ENCODE data around the gene FOXO6. TPM values are rescaled to one million over a fixed set of nuclear protein-coding genes. Genes with fewer than 3 reads are reported as not detected.

Gene FOXO6
- total RNA-seq, 1 donor from 2014 or later, result 0.11 TPM

DNA sequence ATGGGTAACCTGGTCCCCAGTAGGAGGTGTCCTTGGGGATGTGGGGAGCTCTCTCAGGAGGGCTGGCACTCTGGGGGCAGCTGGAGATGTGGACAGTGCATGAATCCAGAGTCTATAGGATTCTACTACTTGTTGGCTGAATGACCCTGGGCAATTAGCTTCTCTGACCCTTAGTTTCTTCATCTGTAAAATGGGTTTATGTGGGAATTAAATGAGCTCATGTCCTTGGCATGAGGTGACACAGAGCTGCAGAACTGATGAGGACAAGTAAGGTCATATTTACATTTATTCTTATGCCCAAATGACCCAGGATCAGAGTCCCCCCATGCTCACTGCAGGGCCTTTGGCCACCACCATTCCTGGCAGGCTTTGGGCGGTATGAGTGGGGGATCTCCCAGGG lies 29.3 kb downstream of the FOXO6 start:
- no peaks in the 10 kb centered on the region for H3K36me3 Mint-ChIP-seq (ENCODE audit: low read depth)
- no peaks in the 10 kb centered on the region for H3K9me3 Mint-ChIP-seq
- H3K4me1 Mint-ChIP-seq (ENCODE audit: low read depth), result no peaks in the 10 kb centered on the region
- no peak overlapping the region for H3K4me3 Mint-ChIP-seq (ENCODE audit: low read depth)
- H3K27me3 Mint-ChIP-seq (ENCODE audit: low read depth), result peaks cover 30% of the 10 kb centered on the region
- no peak for DNase-seq (ENCODE audit: low spot score)
- H3K27ac Mint-ChIP-seq, result no peak overlapping the region
- intact Hi-C loops (cut with micrococcal nuclease), result no loop called here

DNA sequence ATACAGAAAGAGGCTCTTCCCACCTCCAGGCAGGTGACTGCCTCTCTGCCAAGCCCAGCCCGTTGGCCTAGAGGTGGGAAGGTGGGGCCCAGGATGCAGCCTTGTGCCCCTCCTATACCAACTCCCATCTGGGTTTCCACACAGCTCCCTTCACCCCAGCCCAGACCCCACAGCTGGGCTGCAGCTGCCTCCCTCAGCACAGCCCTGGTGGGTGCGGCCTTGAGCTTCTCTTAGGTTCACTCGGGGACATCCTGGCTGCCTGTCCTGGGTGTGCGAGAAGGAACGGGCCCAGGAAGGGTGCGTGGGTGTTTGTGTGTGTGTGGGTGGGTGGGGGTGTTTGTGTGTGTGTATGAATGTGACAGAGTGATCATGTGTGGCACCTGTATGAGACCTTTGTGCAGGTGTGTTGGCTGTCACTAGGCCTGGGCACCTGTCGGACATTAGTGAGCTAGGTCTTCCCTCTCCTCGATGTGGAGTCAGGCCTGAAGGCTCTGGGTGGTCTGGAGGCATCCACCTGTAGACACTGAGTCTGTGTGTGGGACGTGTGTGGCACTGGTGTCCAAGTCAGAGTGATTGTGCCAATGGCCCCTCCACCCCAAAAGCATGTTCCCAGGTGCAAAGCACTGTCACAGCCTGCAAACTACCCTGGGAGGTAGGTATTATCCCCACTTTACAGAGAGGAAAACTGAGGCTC lies 30.7 kb downstream of the FOXO6 start:
- peaks cover 30% of the 10 kb centered on the region for H3K27me3 Mint-ChIP-seq (ENCODE audit: low read depth)
- intact Hi-C loops (cut with micrococcal nuclease), result no loop called here
- no peak overlapping the region for H3K27ac Mint-ChIP-seq
- no peak overlapping the region for H3K4me3 Mint-ChIP-seq (ENCODE audit: low read depth)
- H3K36me3 Mint-ChIP-seq (ENCODE audit: low read depth), result no peaks in the 10 kb centered on the region
- H3K9me3 Mint-ChIP-seq, result no peaks in the 10 kb centered on the region
- H3K4me1 Mint-ChIP-seq (ENCODE audit: low read depth), result no peaks in the 10 kb centered on the region
- no peak for DNase-seq (ENCODE audit: low spot score)

DNA sequence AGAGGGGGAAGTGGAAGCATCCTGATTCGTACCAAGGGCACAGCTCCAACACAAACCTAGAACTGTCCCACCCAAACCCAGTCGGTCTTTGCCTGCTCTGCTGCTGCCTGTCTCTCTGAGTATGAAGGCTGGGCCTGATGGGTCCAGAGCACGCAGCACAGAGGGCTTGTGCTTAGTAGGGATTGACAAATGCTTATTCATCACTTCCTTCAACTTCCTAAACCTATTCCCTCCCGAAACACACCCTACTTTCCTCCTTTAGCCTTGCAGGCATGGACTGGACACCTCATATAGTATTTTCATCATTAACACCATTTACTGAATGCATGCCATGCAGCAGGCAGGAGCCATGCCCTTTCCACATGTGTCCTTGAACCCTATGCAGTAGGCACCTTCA lies 31.3 kb downstream of the FOXO6 start:
- H3K4me3 Mint-ChIP-seq (ENCODE audit: low read depth), result no peak overlapping the region
- no peak overlapping the region for H3K27ac Mint-ChIP-seq
- no peak for DNase-seq (ENCODE audit: low spot score)
- H3K4me1 Mint-ChIP-seq (ENCODE audit: low read depth), result no peaks in the 10 kb centered on the region
- H3K27me3 Mint-ChIP-seq (ENCODE audit: low read depth), result peaks cover 27% of the 10 kb centered on the region
- no peaks in the 10 kb centered on the region for H3K9me3 Mint-ChIP-seq
- intact Hi-C loops (cut with micrococcal nuclease), result no loop called here
- no peaks in the 10 kb centered on the region for H3K36me3 Mint-ChIP-seq (ENCODE audit: low read depth)

DNA sequence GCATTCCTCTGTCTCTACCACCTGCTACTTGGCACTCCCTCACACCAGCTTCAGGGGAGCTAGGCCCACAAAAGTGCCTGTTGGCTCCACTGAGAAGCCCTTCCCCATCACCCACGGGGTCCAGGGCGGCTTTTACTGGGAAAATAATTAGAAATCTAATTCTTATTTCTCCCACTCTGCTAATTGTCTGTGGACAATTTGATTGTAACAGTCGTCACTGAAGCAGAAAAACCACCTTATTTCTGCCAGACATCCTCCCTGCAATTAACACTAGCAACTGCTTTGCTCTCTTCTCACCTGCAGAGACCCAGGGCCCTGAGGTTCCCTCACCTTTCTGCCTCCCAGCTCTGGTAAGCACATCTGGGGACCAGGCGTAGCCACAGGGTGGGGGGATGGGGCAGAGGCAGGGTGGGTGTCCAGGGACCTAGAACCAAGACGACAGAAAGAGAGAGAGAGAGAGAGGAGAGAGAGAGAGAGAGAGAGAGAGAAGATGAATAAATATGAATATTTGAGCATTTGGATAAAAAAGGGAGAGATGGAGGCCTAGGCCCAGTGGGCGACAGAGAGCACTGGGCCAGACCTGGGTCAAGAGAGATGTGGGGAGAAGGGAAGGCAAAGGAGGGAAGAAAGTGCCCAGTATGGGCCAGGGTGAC lies 32.6 kb downstream of the FOXO6 start:
- Mint-ChIP-seq H3K36me3 (ENCODE audit: low read depth) (no peaks in the 10 kb centered on the region), H3K27ac (no peak overlapping the region), H3K9me3 (no peaks in the 10 kb centered on the region), H3K27me3 (ENCODE audit: low read depth) (peaks cover 24% of the 10 kb centered on the region), H3K4me3 (ENCODE audit: low read depth) (no peak overlapping the region), H3K4me1 (ENCODE audit: low read depth) (no peaks in the 10 kb centered on the region)
- DNase-seq (ENCODE audit: low spot score), result no peak
- intact Hi-C loops (cut with micrococcal nuclease), result no loop called here

DNA sequence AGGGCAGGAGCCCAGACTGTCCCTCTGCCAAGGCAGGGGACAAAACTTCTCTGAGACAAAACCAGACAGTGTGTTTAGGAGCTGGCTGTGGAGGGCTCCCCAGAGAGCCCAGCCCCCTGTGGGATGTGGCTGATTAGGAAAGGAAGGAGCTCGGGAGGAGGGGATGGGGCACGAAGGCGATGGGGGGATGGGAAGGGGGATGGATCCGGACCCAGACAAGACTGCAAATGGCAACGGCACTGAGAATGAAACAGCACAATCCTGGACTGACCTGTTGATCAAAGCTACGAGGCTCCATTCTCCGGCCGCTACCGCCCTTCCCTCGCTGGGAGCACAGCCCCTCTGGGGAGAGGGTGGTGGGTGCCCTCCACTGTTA lies 33.1 kb downstream of the FOXO6 start:
- H3K4me3 Mint-ChIP-seq (ENCODE audit: low read depth), result no peak overlapping the region
- no peaks in the 10 kb centered on the region for H3K36me3 Mint-ChIP-seq (ENCODE audit: low read depth)
- intact Hi-C loops (cut with micrococcal nuclease), result no loop called here
- H3K27ac Mint-ChIP-seq, result no peak overlapping the region
- H3K9me3 Mint-ChIP-seq, result no peaks in the 10 kb centered on the region
- no peaks in the 10 kb centered on the region for H3K4me1 Mint-ChIP-seq (ENCODE audit: low read depth)
- no peak for DNase-seq (ENCODE audit: low spot score)
- peaks cover 24% of the 10 kb centered on the region for H3K27me3 Mint-ChIP-seq (ENCODE audit: low read depth)

DNA sequence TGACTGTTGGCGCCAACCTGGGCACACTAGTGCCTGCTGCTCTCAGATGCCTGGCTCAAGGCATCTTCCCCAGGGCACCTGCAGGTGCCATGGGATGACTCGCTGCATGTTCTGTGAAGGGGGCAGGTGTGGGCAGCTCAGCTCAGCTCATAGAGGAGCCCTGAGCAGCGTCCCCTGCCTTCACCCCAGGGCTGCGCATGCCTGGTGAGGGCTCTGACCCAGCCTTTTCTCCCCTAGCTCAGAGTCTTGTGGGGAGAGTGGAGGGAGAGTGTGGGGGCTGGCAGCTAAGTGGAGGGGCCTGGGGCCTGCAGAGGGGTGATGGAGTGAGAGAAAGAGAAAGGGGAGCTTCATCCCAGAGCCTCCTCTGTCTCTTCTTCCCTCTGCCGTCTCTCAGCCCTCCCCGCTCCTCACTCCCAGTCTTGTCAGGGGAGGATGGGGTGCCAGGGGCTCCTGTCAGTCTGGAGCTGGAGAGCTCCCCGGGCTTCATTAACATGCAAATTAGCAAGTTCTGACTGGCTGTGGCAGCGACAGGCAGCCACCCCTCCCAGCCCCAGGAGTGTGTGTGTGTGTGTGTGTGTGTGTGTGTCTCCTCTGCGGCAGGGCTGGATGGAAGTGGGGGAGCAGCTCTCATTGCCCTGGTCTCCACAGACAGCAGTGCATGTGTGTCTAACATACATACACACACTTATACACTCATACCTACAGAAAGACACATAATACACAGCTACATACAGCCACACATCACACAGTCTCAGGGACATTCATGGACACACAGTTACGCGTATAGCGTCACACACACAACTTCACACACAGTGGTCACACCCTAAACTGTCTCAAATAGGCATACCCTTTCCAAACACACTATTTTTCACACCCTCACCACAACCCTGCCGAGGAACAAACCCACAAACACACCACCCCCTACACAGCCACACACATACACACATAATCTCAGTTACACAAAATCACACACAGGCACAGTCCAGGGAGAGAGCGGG lies 34.0 kb downstream of the FOXO6 start:
- intact Hi-C loops (cut with micrococcal nuclease), result no loop called here
- Mint-ChIP-seq H3K4me1 (ENCODE audit: low read depth) (no peaks in the 10 kb centered on the region), H3K36me3 (ENCODE audit: low read depth) (no peaks in the 10 kb centered on the region), H3K27me3 (ENCODE audit: low read depth) (peaks cover 21% of the 10 kb centered on the region), H3K9me3 (no peaks in the 10 kb centered on the region), H3K4me3 (ENCODE audit: low read depth) (no peak overlapping the region), H3K27ac (no peak overlapping the region)
- DNase-seq (ENCODE audit: low spot score), result no peak

DNA sequence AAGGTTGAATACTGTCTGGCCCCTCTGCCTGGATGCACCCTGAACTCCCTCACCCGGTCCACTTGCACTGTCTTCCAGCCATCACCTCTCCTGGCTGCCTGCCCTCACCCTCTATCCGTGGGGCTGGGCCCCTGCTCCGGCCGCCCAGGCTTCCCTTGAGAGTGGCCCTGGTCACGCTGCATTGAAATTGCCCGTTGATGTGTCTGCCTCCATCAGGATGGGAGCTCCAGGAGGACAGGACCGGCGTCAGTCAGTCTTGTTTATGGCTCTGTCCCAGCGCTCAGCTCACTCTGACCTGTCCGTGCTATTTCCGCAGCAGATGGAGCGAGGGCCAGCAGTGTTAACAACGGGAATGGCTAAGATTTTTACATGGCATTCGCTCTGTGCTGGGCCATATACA lies 34.9 kb downstream of the FOXO6 start:
- DNase-seq (ENCODE audit: low spot score), result no peak
- no peaks in the 10 kb centered on the region for H3K9me3 Mint-ChIP-seq

DNA sequence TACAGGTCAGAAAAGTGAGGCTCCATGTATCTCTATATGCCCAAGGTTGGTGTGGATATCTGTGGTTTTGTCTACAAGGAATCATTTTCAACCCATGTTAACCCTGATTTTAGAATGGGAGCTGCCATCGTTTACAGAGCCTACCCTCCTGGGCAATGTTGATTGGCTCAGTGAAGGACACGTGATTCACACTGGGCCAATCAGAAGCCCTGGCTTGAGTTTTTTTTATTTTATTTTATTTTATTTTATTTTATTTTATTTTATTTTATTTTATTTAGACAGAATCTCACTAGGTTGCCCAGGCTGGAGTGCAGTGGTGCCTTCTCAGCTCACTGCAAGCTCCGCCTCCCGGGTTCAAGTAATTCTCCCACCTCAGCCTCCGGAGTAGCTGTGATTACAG lies 35.8 kb downstream of the FOXO6 start:
- intact Hi-C loops (cut with micrococcal nuclease), result no loop called here
- no peak overlapping the region for H3K4me3 Mint-ChIP-seq (ENCODE audit: low read depth)
- peaks cover 21% of the 10 kb centered on the region for H3K27me3 Mint-ChIP-seq (ENCODE audit: low read depth)
- H3K36me3 Mint-ChIP-seq (ENCODE audit: low read depth), result no peaks in the 10 kb centered on the region
- no peak for DNase-seq (ENCODE audit: low spot score)
- no peak overlapping the region for H3K27ac Mint-ChIP-seq
- H3K9me3 Mint-ChIP-seq, result no peaks in the 10 kb centered on the region
- no peaks in the 10 kb centered on the region for H3K4me1 Mint-ChIP-seq (ENCODE audit: low read depth)

More for the DNA sequence above, 34.9 kb downstream of the FOXO6 start:
- H3K36me3 Mint-ChIP-seq (ENCODE audit: low read depth), result no peaks in the 10 kb centered on the region
- no peak overlapping the region for H3K27ac Mint-ChIP-seq
- no peaks in the 10 kb centered on the region for H3K4me1 Mint-ChIP-seq (ENCODE audit: low read depth)
- no peak overlapping the region for H3K4me3 Mint-ChIP-seq (ENCODE audit: low read depth)
- intact Hi-C loops (cut with micrococcal nuclease), result no loop called here
- H3K27me3 Mint-ChIP-seq (ENCODE audit: low read depth), result peaks cover 21% of the 10 kb centered on the region

DNA sequence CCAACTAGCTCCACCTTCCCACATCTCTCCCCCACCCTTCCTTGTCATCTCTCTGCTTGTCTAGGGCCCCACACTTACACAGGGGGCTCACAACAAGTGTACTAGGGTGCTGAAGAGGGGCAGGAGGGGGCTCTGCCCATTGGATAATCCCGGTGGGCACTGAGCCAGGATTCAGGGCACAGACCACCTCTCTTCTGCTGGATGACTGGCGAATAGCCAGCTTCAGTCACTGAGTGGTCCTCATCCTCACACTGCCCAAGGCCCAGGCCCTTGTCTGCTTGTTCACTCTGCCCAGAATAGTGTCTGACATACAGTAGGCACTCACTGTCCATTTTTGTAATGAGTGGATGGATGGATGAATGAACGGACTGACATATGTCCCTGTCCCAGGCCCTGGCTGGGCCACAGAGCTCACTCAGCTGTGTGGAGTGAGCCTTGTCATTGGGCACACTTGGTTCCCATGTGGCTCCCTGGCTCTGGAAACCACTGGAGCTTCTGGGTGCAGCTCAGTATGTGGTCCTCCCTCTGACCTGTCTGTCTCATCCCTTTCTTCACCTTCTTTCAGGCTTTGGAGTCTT lies 36.6 kb downstream of the FOXO6 start:
- Mint-ChIP-seq H3K27ac (no peak overlapping the region), H3K4me1 (ENCODE audit: low read depth) (no peaks in the 10 kb centered on the region), H3K4me3 (ENCODE audit: low read depth) (no peak overlapping the region), H3K9me3 (no peaks in the 10 kb centered on the region), H3K36me3 (ENCODE audit: low read depth) (no peaks in the 10 kb centered on the region), H3K27me3 (ENCODE audit: low read depth) (peaks cover 24% of the 10 kb centered on the region)
- no peak for DNase-seq (ENCODE audit: low spot score)
- intact Hi-C loops (cut with micrococcal nuclease), result no loop called here

DNA sequence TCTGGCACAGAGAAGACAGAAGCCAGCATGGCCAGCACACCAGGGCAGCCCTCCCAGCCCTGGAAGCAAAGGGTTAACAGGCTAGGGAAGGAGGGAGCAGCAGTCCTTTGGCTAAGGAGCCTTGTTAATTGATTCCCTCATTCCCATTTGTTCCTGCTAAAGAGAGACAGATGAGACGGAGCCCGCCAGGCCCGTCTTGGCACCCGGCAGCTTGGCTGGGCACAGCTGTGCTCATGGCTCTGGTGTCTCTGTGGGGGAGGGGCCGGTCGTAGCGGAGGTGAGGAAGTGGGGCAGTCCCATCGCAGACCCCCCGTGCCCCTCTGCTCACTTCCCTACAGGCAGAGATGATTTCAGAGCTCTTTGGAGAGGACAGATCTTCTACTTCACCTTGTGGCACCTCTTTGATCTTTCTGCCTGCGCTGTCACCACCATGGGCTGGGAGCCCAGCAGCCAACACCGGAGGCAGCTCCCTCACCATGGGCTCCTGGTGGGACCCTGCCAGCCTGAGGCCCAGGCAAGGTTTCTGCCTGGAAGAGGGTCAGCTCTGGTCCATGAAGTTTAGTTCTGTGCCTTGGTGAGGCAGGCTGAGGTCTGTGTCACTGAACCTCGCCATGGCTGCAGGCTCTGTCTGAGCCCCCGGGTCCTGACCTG lies 38.0 kb downstream of the FOXO6 start:
- intact Hi-C loops (cut with micrococcal nuclease), result no loop called here
- no peak for DNase-seq (ENCODE audit: low spot score)
- no peaks in the 10 kb centered on the region for H3K36me3 Mint-ChIP-seq (ENCODE audit: low read depth)
- no peaks in the 10 kb centered on the region for H3K4me1 Mint-ChIP-seq (ENCODE audit: low read depth)
- H3K27ac Mint-ChIP-seq, result no peak overlapping the region
- H3K4me3 Mint-ChIP-seq (ENCODE audit: low read depth), result no peak overlapping the region
- peaks cover 26% of the 10 kb centered on the region for H3K27me3 Mint-ChIP-seq (ENCODE audit: low read depth)
- no peaks in the 10 kb centered on the region for H3K9me3 Mint-ChIP-seq

DNA sequence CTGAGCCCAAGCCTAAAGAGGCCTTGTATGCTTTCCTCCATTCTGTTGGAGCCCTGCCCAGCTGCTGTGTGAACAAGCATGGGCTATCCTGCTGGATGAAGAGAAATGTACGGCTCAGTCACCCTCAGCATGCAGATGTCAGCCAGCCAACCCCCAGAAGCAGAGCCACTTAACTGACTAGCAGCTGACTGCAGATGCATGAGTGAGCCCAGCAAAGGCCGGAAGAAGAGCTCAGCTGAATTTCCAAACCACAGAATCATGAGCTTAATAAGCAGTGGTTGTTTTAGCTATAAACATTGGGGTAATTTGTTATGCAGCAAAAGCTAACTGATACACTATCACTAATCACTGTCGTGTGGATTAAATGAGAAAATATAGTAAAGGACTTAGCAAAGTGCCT lies 39.0 kb downstream of the FOXO6 start:
- peaks cover 20% of the 10 kb centered on the region for H3K27me3 Mint-ChIP-seq (ENCODE audit: low read depth)
- H3K4me1 Mint-ChIP-seq (ENCODE audit: low read depth), result no peaks in the 10 kb centered on the region
- intact Hi-C loops (cut with micrococcal nuclease), result no loop called here
- no peak for DNase-seq (ENCODE audit: low spot score)
- H3K4me3 Mint-ChIP-seq (ENCODE audit: low read depth), result no peak overlapping the region
- H3K27ac Mint-ChIP-seq, result no peak overlapping the region
- H3K36me3 Mint-ChIP-seq (ENCODE audit: low read depth), result no peaks in the 10 kb centered on the region
- no peaks in the 10 kb centered on the region for H3K9me3 Mint-ChIP-seq

DNA sequence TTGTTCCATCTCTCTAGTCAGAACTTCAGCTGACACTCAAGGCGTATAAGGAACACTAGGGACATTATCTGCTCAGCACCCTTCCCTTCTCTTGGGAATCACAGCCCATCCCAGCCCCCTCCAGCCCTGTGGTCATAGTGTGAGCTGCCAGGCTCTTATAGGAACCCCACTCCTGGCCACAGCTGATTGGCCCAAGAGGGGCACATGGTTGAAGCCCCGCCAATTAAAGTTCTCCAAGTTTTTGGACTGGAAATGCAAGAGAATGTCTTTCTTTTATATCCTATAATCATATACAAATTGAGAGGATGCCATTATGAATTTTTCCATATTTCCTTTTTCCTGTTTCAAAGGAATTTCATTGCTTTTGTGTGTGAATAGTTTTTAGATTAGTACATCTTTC lies 40.7 kb downstream of the FOXO6 start:
- H3K9me3 Mint-ChIP-seq, result no peaks in the 10 kb centered on the region
- peaks cover 9% of the 10 kb centered on the region for H3K27me3 Mint-ChIP-seq (ENCODE audit: low read depth)
- no peak overlapping the region for H3K27ac Mint-ChIP-seq
- intact Hi-C loops (cut with micrococcal nuclease), result no loop called here
- no peak for DNase-seq (ENCODE audit: low spot score)
- H3K4me3 Mint-ChIP-seq (ENCODE audit: low read depth), result no peak overlapping the region
- no peaks in the 10 kb centered on the region for H3K36me3 Mint-ChIP-seq (ENCODE audit: low read depth)
- no peaks in the 10 kb centered on the region for H3K4me1 Mint-ChIP-seq (ENCODE audit: low read depth)

Measured in activated T-helper 2 cell treated with anti-CD3 and anti-CD28 coated beads, Interferon-gamma antibody, Interleukin-2, Interleukin-4, amounts not matched to agents 10 μg/mL and 5 μg/mL and 100 μg/mL, durations not matched to agents 14 hours and 24 hours and 36 hours (primary cell).